A673 (cell line): ENCODE data around the gene MYO6. TPM values are rescaled to one million over a fixed set of nuclear protein-coding genes. Genes with fewer than 3 reads are reported as not detected.

Experiments used
- BruUV-seq: library from RNA; stranded (reverse); fragments of 400-500 nt; replicated peaks from 2 replicates; lab custom pipeline; 2021; lab: Mats Ljungman, UMichigan
- CTCF ChIA-PET: fragments of 300-600 bp; sonication (Branson Sonifier 250); formaldehyde crosslinking; loops from one replicate; lab custom pipeline; 2022; ENCODE audit warnings: antibody characterized with exemption; lab: Charles Lee
- POLR2A ChIA-PET: fragments of 300-600 bp; sonication (Branson Sonifier 250); formaldehyde crosslinking; loops from one replicate; lab custom pipeline; 2022; ENCODE audit warnings: antibody characterized with exemption; ENCODE audit not compliant: low non-redundant PET; lab: Charles Lee
- DNase-seq: peaks from one replicate; pipeline ENCODE4 v3.0.0-alpha.2; 2015; ENCODE audit warnings: low spot score
- H3K27ac ChIP-seq: fragments of 200-600 bp; sonication (generic); 2 replicates; pipeline ENCODE4 v1.5.1; 2016; ENCODE audit warnings: mixed run types, low read depth, mild to moderate bottlenecking, mixed read lengths, antibody characterized with exemption, low read length; ENCODE audit not compliant: poor library complexity, severe bottlenecking
- H3K27me3 ChIP-seq: fragments of 200-600 bp; sonication (generic); replicated peaks from 2 replicates; pipeline ENCODE4 v1.6.1; 2017; ENCODE audit warnings: mixed run types, low read depth, mild to moderate bottlenecking, mixed read lengths, antibody characterized with exemption, low read length; ENCODE audit not compliant: insufficient read depth, poor library complexity
- H3K36me3 ChIP-seq: fragments of 200-600 bp; sonication (generic); 2 replicates; pipeline ENCODE4 v1.6.1; 2016; ENCODE audit warnings: mixed run types, mild to moderate bottlenecking, mixed read lengths, antibody characterized with exemption, low read length; ENCODE audit not compliant: insufficient read depth, poor library complexity, severe bottlenecking
- H3K4me1 ChIP-seq: fragments of 200-600 bp; sonication (generic); 2 replicates; pipeline ENCODE4 v1.6.1; 2017; ENCODE audit warnings: mixed run types, mild to moderate bottlenecking, mixed read lengths, antibody characterized with exemption, low read length; ENCODE audit not compliant: insufficient read depth, poor library complexity, severe bottlenecking
- H3K4me3 ChIP-seq: fragments of 200-600 bp; sonication (generic); 2 replicates; pipeline ENCODE4 v1.5.1; 2016; ENCODE audit warnings: low read depth, mixed run types, mild to moderate bottlenecking, mixed read lengths, low read length; ENCODE audit not compliant: poor library complexity, severe bottlenecking
- H3K9me3 ChIP-seq: fragments of 200-600 bp; sonication (generic); 2 replicates; pipeline ENCODE4 v1.6.1; 2016; ENCODE audit warnings: mixed run types, low read depth, mild to moderate bottlenecking, mixed read lengths, antibody characterized with exemption, low read length; ENCODE audit not compliant: poor library complexity, severe bottlenecking
- CTCF ChIP-seq: fragments of 300-800, 200-600 bp; sonication (generic); conservative IDR thresholded peaks from 2 replicates; pipeline ENCODE4 v1.5.1; 2017; ENCODE audit warnings: low read depth, mild to moderate bottlenecking, antibody characterized with exemption, low read length, moderate library complexity, mixed read lengths
- EZH2 ChIP-seq: fragments of 200-600 bp; sonication (generic); IDR thresholded peaks from 2 replicates; pipeline ENCODE4 v1.6.1; 2017; ENCODE audit warnings: borderline replicate concordance, low read depth, mild to moderate bottlenecking, mixed read lengths, antibody characterized with exemption, low read length; ENCODE audit not compliant: poor library complexity, severe bottlenecking
- intact Hi-C: fragments of 100-400 bp; cut with micrococcal nuclease; formaldehyde crosslinking; loops from one replicate; pipeline ENCODE4 v1.10.0; 2022; ENCODE audit not compliant: unreplicated experiment
- total RNA-seq: library from RNA; stranded (reverse); gene quantifications from 2 replicates; pipeline ENCODE4 v1.2.3, GENCODE V29; 2021

Gene MYO6
- total RNA-seq, 1 experiment from 2014 or later = 1.8 TPM

GRCh38 chr6:75968143-75968542, 219.1 kb downstream of the MYO6 start:
- no peaks in the 10 kb centered on the region for H3K9me3 ChIP-seq
- no peak for TF ChIP-seq EZH2
- TF ChIP-seq CTCF = no peak
- no peaks in the 10 kb centered on the region for H3K4me1 ChIP-seq
- BruUV-seq = no TSS peak
- ChIA-PET POLR2A (no interaction called here), CTCF (no interaction called here)
- no peak for DNase-seq
- H3K4me3 ChIP-seq = no peak overlapping the region
- intact Hi-C loops = no loop called here
- no peaks in the 10 kb centered on the region for H3K36me3 ChIP-seq
- no peaks in the 10 kb centered on the region for H3K27me3 ChIP-seq
- H3K27ac ChIP-seq = no peak overlapping the region

Other genes with a start within 250 kb of the MYO6 start
- 92.7 and 103 TPM in 2 replicates for gene SENP6, start 147.4 kb upstream of the MYO6 start, total RNA-seq